HG03520 (cell line): Measurements from ENCODE around the gene ELF5.

Experiments used
- ATAC-seq: cut with Tn5 transposase; IDR thresholded peaks from one replicate; pipeline ENCODE4 v1.9.1; 2021; ENCODE audit warnings: mild to moderate bottlenecking, moderate library complexity; ENCODE audit not compliant: unreplicated experiment

The ELF5 gene

DNA sequence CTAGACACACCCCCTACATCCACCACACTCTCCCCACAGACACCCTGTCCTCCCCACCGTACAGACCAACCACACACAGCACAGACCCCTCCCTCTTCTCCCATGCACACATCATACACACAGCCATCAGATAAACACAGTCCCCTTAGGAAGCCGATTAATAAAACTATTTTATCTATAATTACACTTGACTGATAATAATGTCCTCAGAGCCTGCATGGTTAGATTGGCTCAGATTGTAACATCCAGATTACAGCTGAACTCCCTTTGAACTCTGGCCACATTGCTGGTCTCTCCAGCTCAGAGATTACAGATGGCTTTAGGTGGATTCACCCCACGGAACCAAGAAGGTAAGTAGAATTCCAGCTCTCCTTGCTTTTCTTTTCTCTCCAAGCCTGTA, 9.5 kb upstream of the ELF5 start:
- ATAC-seq, result no peak

DNA sequence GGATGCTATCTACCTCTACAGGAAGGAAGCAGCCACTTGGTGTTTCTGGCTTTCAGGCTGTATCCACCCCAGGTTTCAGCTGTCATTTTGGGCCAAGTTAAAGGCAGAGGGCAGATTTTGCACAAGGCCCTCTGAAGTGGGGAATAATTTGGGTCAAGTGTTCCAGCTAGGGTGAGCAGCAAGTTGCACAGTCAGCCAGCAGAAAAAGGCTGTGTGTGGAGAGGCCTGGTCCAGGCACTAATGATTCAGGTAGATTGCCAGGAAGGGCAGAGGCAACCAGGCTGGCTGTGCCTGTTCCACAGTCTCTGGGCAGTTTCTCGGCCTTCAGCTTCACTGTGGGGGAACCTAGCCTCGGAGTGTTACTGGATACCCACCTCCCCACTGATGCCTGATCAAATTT, 8.6 kb upstream of the ELF5 start:
- ATAC-seq, result no peak

DNA sequence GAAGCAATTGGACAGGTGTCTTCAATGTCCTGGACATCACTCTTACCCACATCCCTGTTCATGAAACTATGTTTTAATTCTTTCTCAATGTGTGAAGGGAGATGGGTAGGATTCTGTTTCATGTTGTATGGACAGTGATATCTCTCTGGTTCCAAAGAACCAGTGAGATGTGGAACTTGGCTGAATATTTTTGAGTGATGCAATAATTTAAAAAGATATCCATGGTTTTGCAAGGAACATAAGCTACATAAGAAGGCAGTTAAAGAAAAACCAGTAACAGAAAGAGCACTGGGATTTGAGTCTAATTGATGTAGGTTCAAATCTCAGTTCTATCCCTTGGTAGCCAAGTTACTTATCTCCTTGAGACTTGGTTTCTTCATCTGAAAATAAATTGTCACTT, 7.7 kb upstream of the ELF5 start:
- ATAC-seq, result no peak

DNA sequence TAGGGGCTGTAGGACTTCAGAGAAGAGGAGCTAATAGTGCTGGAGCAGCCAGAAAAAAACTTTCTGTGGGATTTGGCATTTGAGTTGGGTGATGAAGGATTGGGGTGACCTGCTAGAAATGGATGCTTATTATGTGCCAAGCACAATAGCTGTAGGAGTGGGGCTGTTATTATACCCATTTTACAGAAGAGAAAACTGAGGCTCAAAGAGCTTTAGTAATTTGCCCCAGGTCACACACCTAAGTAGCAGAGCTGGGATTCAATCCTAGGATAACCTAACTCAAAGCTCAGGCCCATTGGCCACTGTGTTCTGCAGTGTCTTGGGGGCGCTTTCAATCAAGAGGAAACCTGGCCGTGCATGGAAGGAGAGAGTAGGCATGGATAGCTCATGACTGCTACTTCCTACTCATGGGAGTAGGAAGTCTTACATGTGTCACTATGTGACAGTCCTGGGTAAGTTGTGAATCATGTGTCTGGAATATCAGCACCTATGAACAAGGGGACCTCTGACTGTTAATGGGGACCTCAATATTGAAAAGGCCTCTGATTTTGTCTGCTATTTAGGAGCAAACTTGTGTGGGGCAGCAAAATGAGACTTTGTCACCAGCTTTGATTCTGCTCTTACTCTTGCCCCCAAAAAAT, 6.1 kb upstream of the ELF5 start:
- ATAC-seq, result no peak

DNA sequence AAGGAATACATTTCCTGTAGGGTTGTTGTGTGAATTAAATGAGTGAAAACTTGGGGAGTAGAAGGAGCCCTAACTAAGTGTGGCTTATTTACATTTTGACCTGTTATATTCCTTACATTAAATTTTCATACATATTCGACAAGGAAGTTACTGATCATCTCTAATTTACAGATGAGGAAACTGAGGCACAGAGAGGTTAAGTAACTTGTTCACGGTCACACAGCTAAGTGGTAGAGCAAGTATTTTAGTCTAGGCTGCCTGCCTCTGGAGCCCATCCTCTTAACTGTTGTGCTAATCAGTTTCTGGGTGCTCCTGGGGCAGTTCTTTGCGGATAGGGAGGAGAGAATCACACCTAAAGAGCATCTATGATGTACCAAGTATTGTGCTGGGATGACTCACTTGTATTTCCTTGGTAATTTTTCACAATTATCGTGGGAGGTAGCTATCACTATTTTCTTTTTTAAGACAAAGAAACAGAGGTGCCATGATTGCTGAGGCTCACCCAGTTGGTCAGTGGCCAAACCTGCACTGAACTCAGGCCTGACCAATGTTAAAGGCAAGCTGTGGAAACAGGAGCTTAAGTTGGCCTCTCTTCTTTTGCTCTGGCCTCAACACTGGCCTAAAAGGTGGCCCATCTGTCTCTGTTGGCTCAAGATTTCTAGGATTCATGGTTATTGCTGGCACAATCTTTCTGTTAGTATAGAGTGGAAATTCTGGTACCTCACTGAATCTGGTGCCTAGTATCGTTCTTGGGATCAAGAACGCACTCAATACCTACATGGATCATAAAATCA, 2.9 kb upstream of the ELF5 start:
- no peak for ATAC-seq

DNA sequence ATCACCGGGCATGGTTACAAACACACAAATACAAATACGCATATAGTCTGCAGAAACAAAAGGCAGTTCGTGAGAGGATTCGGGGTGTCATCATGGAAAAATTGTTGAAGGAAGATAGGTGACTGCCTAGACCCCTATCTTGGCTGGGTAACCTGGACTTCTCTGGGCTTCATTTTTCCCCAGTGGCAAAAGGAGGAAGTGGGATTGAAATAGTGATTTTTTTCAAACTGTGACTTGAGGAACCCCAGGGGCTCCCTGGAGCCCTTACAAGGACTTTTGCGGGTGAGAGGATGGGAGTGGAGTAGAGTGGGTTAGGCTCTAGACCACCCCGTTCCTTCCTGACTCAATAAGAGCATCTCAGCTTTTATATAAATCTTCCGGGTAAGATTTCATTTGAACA, 1.0 kb upstream of the ELF5 start:
- ATAC-seq, result no peak

DNA sequence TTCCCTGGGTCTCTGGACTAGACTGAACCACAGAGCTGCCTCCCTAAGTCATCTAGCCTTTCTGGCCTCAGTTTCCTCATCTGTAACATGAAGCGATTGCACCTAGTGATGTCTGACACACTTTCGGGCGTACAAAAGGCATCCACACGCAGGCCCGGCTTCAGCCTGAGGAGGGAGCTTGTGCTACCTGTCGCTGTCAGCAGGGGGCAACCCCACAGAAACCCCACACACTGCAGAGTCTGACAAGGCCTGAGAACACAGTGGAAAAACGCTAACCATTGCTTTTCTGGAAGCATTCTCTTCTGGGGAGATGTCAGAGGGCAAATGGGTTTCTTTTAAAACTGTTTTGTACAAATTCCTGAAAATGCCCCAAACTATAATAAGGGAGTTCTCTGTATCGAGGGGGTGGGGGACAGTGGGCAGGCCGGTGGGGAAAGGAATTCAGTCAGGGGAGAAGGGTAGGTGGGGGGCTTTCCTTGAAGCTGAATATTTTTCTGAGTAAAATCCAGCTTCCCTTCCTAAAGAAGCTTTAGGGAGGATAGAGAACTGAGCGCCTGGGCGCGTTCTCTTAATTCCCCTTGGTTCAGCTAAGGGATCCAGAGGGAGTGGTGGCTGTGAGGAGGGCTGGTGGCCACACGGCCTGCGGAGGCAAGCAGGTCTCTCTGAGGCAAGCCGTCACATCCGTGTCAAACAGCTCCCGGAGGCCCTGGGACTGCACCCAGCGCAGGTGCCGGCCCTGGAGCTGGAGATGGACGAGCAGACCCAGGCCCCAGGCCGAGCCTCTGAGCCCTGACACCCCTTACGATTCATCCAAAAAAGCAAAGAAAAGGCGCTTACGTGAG, 533 bp downstream of the ELF5 start:
- peak; percentile 82 for ATAC-seq

DNA sequence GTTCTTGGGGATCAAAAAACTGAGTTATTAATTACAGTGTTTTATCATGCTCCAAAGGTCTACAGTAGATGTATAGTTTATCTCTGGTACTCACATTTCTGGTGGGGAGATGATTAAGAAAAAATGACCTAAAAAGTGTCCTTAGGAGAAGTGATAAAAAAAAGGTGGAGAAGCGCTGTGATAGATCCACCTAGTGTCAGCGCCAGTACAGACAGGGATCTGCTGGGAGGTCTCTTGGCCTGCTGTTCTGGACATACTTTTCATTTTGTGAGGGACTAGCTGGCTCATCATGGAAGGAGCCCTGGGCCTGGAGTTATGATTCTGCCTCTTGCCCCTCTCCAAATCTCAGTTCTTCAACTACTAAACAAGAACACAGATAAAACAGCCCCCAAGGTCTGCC, 2.9 kb downstream of the ELF5 start:
- ATAC-seq, result no peak

DNA sequence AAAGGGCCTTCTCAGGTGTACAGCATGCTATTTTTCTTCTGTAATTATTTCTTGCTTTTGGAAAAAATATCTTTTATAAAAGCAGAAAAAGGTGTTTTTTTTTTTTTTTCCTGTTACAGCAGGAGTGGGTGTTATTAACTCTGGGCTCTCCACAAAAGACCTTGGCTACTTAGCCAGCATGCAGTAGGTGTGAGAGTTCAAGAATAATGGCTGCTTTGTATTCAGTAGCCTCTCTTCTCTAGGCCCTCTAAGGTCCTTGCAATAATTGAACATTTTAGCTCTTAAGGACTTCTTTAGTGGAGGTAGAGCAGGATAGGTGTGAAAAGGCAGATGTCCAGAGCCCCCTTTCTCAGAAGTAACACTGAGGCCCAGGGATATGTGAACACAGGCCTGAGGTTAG, 3.4 kb downstream of the ELF5 start:
- no peak for ATAC-seq

DNA sequence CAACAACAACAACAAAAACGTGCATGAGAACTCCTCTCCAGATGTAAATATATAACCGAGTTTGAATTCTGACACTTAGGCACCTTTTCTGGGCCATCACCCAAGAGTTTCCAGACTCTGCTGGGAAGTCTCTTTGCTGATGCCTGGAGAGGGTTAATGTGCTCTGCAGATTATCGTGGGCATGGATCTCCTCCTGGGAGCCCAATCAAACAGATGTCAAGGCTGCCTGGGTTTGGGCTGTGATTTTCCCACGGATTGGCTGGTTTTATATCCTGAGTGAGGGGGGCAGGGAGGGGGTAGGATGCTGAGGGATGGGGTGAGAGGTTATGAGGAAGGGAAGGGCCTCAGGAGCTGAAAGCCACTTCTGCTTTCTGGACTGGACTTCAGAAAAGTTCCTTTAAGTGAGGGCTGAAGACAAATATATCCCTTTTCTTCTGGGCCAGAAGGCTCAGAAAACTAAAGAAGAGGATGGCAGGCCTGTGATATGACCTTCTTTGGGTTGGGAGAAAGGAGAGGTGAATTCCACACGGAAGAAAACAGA, 4.2 kb downstream of the ELF5 start:
- ATAC-seq, result no peak

DNA sequence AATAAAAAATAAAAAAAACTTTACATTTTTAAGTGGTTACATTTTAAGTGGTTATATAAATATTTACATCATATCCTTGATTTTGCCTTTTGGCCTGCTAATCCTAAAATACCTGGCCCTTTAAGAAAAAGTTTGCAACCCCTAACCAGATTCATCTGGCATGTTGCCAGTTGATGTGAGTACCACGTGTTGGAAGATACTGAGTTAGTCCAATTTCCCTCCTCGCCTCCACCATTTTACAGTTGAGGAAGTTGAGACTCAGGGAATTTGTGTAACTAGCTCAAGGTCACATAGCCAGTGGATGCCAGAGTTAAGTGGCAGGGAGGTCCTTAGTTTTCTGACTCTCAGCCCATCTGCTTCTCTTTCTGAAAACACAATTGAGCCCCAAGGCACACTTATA, 5.1 kb downstream of the ELF5 start:
- no peak for ATAC-seq

DNA sequence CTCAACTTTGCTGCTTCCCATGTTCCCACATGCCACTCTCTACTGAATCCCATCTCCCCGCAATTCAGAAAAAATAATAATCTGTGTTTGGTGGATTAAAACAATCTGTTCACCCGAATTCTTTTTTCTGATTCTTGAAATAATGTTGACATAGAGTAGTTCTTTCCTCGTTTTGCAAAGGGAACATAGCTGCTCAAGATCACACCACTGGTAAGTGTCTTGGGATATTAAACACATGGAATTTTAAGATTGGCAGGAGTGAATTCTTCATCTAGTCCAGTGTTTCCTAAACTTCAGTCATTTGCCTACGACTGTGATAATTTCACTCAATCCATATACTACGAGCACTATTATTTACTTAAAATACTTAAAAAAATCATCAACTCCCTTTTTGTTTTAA, 6.0 kb downstream of the ELF5 start:
- no peak for ATAC-seq

DNA sequence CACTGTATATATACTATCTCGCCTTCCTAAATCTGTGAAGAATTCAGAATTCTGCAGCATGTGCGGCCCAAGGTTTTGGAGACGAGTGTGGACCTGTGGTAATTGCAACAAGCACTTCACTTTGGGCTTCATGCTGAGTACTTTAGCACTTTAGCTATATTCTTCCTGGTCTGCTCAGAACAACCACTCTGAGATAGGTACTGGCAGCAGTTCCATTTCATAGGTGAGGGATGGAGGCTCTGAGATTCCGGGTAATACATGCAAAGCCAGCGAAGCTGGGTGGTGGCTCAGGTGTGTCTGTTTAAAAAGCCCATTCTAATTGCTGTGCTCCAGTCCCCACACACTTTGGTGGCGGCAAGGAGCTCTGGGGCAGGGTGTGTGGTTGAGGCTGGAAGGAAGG, 6.4 kb downstream of the ELF5 start:
- ATAC-seq, result no peak

DNA sequence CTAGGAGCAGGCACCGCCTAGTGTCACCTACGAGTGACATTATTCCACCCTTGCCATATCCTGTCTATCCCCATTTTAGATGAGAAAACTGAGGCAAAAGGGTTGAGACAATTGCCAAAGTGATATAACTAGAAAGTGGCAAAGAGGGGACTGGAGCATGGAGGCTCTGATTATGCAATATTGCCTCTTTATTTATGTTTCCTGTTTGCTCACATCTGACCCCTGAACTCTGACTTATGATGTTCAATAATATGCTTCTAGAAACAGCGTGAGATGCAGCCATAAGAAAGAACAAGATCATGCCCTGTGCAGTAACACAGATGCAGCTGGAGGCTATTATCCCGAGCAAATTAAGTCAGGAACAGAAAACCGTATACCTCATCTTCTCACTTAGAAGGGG, 7.7 kb downstream of the ELF5 start:
- no peak for ATAC-seq

DNA sequence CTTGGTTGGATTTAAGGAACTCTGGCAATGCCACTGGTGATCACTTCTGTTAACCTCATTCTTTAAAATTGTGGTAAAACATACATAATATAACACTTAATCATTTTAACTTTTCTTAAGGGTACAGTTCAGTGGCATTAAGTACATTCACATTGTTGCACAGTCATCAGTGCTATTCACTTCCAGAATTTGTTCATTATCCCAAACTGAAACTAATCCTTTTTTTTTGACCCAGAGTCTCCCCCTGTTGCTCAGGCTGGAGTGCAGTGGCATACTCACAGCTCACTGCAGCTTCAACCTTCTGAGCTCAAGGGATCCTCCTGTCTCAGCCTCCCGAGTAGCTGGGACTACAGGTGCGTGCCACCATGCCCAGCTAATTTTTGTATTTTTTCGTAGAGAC, 10.6 kb downstream of the ELF5 start:
- ATAC-seq, result no peak

DNA sequence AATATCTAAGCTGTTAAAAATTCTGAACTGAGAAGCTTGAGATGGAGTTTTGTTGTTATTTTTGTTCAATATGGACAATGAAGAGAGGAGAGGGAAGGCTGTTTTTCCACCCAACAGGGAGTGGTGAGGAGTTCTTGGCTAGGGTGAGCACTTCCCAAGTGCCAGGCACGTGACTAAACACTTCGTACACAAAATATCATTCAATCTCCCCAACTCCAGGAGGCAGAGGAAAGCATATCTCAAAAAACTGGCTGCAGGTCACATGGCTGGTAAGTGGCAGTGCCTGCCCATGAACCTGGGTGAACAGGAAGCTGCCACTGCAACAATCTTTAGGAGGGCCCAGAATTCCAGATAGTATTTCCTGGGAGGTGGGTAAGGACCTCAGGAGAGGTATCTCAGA, 11.6 kb downstream of the ELF5 start:
- no peak for ATAC-seq

DNA sequence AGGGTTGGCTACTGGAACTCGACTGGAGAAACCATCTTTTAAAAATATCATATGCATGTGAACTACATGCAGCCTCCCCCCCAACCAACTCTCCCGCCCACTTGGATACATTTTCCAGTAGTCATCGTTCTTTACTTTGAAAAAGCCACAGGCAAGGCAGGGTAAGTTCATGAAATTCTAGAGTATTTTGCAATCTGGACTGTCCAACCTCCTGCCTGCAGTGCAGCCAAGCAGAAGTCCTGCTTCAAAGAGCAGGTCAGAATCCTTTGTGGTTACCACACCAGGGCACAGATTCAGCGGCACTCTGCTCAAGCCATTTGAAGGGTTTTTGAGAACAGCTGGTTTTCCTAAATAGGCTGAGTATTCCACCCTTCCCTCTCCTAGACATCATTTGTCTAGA, 12.1 kb downstream of the ELF5 start:
- no peak for ATAC-seq

DNA sequence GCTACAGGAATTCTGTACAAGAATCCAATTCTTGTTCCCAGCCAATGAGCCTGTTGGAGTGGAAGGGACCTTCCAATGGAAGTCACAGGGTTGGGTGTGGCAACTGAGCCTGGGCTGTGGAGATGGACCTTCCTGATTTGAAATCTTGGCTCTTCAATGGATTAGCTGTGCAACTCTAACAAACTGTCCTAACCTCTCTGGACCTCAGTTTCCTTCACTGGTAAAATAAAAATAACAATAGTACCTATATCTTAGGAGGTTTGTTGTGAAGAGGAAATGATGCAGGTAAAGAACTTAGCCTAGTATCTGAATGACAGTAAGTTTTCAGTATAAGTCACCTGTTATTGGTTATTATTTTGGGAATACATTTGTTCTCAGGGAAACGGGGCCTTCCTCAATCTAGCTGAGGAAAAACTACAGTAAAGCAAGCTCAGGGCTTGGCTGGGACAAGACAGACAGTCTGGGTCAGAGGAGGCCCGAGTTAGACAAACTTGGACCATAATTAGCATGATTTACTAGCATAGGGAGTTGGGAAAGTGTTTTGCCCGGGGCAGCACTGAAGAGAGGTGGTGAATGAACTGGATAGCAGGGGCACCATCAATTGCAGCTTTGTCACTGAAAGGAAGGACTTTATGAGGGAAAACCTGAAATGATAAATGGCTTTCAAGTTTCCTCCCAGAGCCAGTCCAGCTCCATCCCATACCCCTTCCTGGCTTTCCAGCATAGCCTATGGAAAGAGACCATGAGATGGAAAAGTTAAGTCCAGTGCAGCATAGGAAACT, 13.7 kb downstream of the ELF5 start:
- ATAC-seq, result no peak

DNA sequence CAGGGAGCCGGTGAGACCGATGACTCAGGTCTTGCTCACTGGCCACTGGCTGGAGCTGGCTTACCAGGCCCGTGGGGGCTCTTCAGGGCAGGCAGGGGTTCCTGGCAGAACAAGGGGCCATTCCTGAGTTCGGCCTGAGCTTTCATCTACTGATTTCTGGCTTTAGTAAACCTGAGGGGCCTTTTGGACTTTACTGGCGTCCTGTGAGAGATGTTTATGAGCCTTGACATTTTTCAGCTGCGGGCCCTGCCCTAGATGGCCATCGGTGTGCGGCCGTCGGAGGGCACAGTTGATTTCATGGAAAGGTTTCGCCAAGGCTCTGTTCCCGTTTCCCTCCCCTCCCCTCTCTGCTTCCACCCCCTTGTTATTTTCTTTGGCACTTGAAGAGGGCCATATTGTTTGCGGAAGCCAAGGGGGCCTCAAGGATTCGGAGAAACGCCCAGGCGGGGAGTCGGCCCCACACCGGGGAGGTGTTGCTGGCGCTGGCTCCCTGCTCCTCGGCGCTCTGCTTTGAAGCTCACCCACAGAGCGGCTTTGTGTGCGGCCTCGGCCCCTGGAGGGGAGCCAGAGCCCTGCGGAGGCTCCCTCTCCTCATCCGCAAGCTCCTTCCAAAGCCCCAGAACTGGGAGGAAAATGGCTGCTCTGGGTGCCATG, 17.7 kb downstream of the ELF5 start:
- no peak for ATAC-seq

DNA sequence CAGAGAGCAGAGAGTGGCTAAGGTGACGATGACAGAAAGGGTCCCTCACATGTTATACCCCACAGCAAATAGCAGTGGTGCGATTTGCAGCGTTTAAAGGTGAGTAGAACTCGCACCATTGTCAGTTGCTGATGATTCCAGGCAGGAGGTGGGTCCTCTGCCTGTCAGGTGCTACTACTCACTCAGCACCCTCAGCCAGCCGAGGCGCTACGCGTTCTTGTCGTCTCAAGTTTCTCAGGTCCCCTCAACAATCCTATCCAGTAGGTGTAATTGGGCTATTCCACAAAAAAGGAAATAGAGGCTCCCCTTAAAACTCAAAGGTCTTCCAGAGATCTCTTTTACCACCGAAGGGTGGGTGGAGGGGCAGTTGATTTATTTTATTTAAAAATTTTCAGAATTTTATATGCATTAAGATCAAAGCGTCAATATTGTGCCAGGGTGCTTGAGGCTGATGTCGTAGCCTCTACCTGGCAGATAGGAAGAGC, 18.3 kb downstream of the ELF5 start:
- ATAC-seq, result no peak
